Right kidney (tissue), 1 donor: ENCODE measurements around the gene CUL2.
"Not testable (repeated sequence)": the region's sequence is repeated elsewhere in the genome, so short reads cannot be mapped to it uniquely, and the experiment has no call there.

Experiments
- DNase-seq: peaks from one replicate; pipeline ENCODE4 v3.0.0-alpha.2; 2016

The CUL2 gene

DNA sequence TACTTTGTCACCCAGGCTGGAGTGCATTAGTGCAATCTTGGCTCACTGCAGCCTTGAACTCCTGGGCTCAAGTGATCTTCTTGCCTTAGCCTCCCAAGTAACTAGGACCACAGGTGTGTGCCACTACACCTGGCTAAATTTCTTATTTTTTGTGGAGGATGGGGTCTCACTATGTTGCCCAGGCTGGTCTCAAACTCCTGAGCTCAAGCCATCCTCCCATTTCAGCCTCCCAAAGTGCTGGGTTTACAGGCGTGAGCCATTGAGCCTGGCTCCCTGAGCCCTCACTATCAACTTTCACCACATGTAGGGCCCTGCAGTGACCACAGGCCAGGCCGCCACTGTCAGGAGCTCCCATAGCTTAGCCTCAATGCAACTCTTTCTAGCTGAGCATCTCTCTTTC is 110.2 kb downstream of the CUL2 start:
- DNase-seq = no peak

DNA sequence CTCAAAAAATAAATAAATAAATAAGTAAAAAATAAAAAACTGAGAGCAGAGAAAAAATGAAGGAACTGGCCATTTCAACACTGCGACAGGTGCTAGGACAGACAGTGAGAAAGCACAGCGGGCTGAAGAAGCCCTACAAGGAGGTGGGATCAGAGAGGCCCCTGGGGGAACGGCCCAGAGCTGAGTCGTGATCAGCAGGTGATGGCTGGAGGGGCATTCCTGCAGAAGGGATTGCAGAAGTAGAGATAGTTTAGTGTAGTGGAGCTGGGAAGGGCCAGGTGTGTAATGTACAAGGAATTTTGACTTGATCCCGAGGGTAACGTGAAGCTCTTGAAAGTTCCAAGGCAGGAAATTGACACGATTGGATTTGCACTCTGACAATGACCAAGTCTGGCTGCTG is 112.1 kb downstream of the CUL2 start:
- no peak for DNase-seq

DNA sequence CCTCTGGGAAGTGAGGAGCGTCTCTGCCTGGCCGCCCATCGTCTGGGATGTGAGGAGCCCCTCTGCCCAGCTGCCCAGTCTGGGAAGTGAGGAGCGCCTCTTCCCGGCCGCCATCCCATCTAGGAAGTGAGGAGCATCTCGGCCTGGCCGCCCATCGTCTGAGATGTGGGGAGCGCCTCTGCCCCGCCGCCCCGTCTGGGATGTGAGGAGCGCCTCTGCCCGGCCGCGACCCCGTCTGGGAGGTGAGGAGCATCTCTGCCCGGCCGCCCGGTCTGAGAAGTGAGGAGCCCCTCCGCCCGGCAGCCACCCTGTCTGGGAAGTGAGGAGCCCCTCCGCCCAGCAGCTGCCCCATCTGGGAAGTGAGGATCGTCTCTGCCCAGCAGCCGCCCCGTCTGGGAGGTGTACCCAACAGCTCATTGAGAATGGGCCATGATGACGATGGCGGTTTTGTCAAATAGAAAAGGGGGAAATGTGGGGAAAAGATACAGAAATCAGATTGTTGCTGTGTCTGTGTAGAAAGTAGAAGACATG is 113.7 kb downstream of the CUL2 start:
- not testable (repeated sequence) for DNase-seq

DNA sequence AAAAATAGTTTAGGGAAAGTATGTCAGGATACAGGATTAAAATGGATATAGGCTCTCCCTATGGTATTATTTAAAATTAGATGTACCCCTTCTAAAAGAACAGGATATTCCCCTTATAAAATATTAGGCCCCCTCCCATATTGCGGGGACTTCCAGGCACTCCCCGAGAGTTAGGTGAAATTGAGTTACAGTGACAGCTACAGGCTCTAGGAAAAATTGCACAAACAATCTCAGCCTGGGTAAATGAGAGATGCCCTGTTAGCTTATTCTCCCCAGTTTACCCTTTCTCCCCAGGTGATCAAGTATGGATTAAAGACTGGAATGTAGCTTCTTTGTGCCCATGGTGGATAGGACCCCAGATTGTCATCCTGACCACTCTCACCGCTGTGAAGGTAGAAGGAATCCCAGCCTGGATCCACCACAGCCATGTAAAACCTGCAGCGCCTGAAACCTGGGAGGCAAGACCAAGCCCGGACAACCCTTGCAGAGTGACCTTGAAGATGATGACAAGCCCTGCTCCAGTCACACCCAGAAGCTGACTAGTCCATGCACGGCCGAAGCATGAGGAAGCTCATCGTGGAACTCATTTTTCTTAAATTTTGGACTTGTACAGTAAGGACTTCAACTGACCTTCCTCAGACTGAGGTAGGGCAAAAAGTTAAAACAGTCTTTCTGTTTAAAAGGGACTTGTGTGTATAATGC is 115.6 kb downstream of the CUL2 start:
- not testable (repeated sequence) for DNase-seq

DNA sequence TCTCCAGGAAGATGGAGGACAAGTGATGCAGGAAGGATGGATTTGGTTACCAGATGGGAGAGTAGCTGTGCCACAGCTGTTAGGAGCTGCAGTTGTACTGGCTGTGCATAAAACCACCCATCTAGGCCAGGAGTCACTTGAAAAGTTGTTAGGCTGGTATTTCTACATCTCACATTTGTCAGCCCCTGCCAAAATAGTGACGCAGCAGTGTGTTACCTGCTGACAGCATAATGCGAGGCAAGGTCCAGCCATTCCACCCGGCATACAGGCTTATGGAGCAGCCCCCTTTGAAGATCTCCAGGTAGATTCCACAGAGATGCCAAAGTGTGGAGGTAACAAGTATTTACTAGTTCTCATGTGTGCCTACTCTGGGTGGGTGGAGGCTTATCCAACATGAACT is 116.4 kb downstream of the CUL2 start:
- DNase-seq = not testable (repeated sequence)

DNA sequence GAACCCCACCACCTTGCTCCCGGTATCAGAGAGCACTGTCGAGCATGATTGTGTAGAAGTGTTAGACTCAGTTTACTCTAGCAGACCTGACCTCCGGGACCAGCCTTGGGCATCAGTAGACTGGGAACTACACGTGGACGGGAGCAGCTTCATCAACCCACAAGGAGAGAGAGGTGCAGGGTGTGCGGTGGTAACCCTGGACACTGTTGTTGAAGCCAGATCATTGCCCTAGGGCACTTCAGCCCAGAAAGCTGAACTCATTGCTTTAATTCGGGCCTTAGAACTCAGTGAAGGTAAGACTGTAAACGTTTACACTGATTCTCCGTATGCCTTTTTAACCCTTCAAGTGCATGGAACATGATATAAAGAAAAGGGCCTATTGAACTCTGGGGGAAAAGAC is 117.0 kb downstream of the CUL2 start:
- not testable (repeated sequence) for DNase-seq

DNA sequence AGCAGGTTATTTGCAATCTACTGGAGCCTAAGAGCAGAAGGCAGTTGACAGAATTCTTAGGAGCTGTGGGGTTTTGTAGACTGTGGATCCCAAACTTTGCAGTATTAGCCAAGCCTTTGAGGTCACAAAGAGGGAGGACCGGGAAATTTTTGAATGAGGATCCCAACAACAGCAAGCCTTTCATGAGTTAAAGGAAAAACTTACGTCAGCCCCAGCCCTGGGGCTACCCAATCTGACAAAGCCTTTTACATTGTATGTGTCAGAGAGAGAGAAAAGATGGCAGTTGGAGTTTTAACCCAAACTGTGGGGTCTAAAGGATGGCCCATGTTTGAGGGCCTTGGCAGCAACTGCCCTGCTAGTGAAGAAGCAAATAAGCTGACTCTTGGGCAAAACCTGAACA is 117.5 kb downstream of the CUL2 start:
- not testable (repeated sequence) for DNase-seq

DNA sequence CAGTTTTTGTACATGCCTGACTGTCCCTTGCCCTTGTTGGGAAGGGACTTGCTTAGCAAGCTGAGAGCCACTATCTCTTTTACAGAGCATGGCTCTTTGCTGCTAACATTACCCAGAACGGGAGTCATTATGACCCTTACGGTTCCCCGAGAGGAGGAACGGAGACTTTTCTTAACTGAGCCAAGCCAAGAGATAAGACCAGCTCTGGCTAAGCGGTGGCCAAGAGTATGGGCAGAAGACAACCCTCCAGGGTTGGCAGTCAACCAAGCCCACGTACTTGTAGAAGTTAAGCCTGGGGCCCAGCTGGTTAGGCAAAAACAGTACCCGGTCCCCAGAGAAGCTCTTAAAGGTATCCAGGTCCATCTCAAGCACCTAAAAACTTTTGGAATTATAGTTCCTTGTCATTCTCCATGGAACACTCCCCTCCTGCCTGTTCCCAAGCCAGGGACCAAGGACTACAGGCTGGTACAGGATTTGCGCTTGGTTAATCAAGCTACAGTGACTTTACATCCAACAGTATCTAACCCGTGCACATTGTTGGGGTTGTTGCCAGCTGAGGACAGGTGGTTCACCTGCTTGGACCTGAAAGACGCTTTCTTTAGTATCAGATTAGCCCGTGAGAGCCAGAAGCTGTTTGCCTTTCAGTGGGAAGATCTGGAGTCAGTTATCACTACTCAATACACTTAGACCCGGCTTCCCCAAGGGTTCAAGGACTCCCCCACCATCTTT is 118.4 kb downstream of the CUL2 start:
- not testable (repeated sequence) for DNase-seq

DNA sequence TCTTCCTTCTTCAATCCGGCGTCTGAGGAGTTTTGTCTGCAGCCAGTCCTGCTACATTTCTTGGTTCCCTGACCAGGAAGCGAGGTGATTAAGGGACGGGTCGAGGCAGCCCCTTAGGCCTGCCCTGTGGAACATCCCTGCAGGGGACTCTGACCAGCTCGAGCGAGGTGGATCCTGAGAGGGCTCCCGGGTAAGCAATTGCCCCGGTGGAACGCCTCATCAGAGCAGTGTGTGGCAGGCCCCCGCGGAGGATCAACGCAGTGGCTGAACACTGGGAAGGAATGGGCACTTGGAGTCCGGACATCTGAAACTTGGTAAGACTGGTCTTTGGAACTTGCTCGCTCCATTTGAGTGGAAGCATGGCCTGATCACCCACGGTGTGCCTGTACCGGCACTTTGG is 121.0 kb downstream of the CUL2 start:
- DNase-seq = no peak

DNA sequence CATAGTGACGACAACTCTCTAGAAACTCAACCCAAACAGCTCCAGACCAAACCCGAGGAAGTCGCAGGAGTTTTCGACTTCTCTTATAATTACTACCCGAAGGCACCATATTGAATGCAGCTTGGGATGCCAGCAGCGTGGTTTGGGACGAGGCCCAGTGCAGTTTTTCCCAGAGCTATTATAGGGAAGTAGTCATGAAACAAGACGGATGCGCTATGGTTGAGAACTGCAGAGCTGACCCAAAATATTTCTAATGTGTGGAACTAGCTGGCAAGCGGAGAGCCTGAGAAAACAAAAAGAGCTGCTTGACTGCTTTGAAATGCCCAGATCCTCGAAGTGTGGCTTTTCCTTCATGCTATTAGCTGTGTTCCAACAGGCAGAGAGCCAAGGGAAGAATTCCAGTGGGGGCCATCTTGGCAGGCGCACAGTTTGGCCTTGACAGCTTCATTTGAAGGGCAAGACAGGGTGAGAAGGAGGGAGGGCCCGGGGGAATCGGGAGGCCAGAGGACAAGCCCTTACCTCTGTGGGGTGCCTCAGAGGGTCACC is 122.7 kb downstream of the CUL2 start:
- DNase-seq = no peak

DNA sequence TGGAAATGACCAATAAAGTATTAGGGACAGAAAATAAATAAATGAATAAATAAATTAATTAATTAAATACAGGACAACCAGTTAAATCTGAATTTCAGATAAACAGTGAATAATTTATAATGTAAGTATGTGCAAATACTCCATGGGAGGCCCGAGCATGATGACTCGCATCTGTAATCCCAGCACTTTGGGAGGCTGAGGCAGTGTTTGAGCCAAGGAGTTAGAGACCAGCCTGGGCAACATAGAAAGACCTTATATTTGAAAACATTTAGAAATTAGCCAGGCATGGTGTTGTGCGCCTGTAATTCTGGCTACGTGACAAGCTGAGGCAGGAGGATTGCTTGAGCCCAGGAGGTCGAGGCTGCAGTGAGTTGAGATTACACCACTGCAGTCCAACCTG is 123.7 kb downstream of the CUL2 start:
- DNase-seq = no peak

DNA sequence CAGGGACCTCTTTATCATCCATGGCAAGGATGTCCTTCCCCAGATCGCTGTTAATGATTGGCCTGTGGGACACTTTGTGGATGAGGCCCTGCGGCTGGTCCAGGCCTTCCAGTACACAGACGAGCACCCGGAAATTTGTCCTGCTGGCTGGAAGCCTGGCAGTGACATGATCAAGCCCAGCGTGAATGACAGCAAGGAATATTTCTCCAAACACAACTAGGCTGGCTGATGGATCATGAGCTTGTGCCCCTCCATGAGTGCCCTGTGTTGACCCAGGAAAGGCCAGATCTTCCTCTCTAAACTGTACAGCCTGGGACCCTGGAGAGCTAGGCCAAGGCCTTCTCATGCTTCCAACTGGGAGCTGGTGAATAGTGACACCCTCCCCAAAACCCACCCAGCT is 124.1 kb downstream of the CUL2 start:
- DNase-seq = no peak

DNA sequence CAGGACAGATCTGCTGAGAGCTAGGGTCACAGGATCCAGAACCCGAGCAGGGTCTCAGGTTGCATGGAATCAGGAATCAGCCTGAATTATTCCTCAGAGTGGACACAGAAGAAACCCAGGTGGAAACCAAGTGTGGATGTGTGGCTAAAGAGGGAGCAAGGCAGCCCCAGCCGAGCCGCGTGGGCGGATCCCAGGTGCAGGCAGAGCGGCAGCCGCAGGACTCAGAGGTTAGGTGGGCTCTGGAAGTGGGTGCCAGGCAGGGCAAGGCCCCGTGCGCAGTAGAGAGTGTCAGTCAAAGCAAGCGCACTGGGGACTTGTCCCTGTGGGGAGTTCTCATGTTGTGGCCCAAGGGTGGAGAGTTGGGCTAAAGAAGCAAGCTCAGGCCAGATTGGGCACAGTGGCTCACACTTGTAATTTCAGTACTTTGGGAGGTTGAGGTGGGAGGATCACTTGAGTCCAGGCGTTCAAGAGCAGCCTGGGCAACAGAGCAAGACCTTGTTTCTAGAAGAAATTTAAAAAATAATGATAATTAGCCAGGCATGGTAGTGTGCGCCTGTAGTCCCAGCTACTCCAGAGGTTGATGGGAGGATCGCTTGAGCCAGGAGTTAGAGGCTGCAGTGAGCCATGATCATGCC is 125.9 kb downstream of the CUL2 start:
- DNase-seq = no peak

DNA sequence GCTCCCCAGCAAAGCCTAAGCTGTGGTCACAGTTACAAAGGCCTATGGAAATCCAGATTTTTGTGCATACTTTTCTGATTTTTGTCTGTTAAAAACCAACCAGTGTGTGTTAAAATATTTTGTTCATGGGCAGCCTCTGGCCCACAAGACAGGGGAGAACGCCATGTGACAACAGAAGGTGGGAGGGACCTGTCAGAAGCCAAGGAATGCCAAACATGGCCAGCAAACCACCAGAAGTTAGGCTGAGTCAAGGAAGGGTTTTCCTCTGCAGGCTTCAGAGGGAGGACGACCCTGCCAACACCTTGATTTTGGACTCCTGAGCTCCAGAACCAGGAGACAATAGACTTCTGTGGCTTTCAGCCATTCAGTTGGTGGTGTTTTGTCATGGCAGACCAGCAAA is 127.3 kb downstream of the CUL2 start:
- no peak for DNase-seq

DNA sequence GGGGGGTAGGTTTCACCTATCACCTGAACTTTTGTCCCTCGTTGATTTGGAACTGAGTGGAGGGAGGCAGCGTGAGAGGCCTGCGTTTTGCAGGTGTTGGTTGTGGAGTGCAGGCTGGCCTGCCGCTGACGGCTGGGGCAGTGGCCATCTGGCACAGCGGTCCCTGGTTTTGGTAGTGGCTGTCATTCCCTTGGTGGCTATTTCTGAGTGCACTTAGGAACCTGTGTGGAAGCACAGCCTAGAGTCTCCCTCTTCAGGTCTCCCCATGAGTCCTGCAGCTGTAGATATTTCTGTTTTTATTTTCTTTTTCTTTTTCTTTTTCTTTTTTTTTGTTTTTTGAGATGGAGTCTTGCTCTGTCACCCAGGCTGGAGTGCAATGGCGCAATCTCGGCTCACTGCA is 129.2 kb downstream of the CUL2 start:
- DNase-seq = no peak

DNA sequence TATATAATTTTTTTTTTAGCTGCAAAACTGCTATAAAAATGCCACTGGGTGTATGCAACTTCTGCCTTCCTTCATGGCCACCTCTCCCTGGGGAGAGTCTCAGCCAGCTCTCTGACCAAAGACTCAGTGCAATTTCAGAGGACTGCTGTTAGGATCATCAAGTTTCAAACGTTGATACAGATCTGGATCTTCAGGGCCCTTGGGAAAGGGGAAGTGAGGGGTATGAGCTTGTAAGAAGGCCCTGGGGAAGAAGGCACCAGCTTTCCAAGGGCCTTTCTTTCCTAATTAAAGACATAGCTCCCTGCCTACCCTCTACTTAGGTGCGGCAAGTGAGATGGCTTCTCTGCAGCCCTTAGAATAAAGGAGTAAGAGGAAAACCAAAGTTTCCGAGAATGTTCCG is 130.4 kb downstream of the CUL2 start:
- DNase-seq = no peak

DNA sequence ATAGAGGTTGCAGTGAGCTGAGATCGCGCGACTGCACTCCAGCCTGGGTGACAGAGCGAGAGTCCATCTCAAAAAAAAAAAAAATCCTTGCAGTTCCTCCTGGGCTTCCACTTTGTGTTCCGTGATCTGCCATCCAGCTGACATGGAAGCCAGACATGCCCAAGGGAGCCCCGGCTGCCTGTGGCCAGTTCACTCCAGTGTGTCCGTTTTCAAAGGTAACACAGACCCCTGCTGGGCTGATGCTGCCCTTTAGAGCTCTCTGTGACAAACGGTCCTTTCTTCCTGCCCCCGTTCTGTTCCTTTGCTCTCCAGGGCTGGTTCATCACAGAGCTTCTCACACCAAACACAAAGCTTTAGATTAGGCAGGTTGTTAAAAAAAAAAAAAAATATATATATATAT is 130.8 kb downstream of the CUL2 start:
- DNase-seq = no peak
